Gastroesophageal sphincter (tissue), 4 donors: ENCODE results near the gene ARGLU1. TPM values are rescaled to one million over a fixed set of nuclear protein-coding genes. Genes with fewer than 3 reads are reported as not detected.
A peak's percentile ranks its signal among the peaks of the same experiment; 100 is the strongest.

Source experiments
- ATAC-seq: fragments of 150-250 bp; one replicate; pipeline ENCODE4 v1.9.1; 2016; ENCODE audit warnings: mild to moderate bottlenecking, moderate library complexity
- H3K27ac ChIP-seq, 4 donors: fragments of 200-600 bp; sonication (generic) in 3 of 4; 1 replicate in 3 of 4; 2 replicates in 1 of 4; pipeline ENCODE4 v1.5.1; 2016 to 2019
- H3K27me3 ChIP-seq: fragments of 200-600 bp; sonication (generic); one replicate; pipeline ENCODE4 v1.5.1; 2019
- H3K36me3 ChIP-seq, 2 donors: fragments of 200-600 bp; sonication (generic); one replicate each; pipeline ENCODE4 v1.5.1; 2019; ENCODE audit warnings: control low read depth in 1 of 2
- H3K4me1 ChIP-seq, 3 donors: fragments of 200-600 bp; sonication (generic); 1 replicate in 2 of 3; 2 replicates in 1 of 3; pipeline ENCODE4 v1.5.1; 2016 to 2019; ENCODE audit warnings: control low read depth in 2 of 3
- H3K4me3 ChIP-seq, 2 donors: fragments of 200-600 bp; sonication (generic); one replicate each; pipeline ENCODE4 v1.5.1; 2019; ENCODE audit warnings: mild to moderate bottlenecking in 1 of 2, moderate library complexity in 1 of 2
- H3K9me3 ChIP-seq, 3 donors: fragments of 200-600 bp; sonication (generic); one replicate each; pipeline ENCODE4 v1.5.1; 2017 to 2019; ENCODE audit warnings: control low read depth in 2 of 3
- CTCF ChIP-seq, 4 experiments: fragments of 200-600 bp in 2 of 4; fragments of 450-650 bp in 2 of 4; sonication (generic) in 1 of 4; IDR thresholded peaks; one replicate each; pipeline ENCODE4 v1.5.1; 2017 to 2019; ENCODE audit warnings: antibody characterized with exemption in 4 of 4, mild to moderate bottlenecking in 2 of 4, moderate library complexity in 2 of 4
- EP300 ChIP-seq: sonication (generic); formaldehyde crosslinking; IDR thresholded peaks from one replicate; pipeline ENCODE4 v1.6.1; 2017; ENCODE audit warnings: antibody characterized with exemption, mild to moderate bottlenecking
- POLR2A ChIP-seq, 2 donors: fragments of 450-650 bp; IDR thresholded peaks; one replicate each; pipeline ENCODE4 v1.6.1; 2017; ENCODE audit warnings: antibody characterized with exemption in 2 of 2, mild to moderate bottlenecking in 2 of 2, moderate library complexity in 1 of 2
- POLR2AphosphoS5 ChIP-seq: sonication (generic); formaldehyde crosslinking; IDR thresholded peaks from one replicate; pipeline ENCODE4 v1.6.1; 2017; ENCODE audit warnings: antibody characterized with exemption
- WGBS, 2 donors: methylation state at CpG; one replicate each; pipeline ENCODE4 v1.1.5; 2018; ENCODE audit warnings: low coverage in 1 of 2; 5-methylcytosine and 5-hydroxymethylcytosine counted together
- total RNA-seq, 4 donors: library from RNA; depleted of rRNA; stranded (reverse); fragments of >200 nt; gene quantifications; one replicate each; pipeline ENCODE4 v1.1.0, GENCODE V29; 2016

The ARGLU1 gene
- total RNA-seq, 4 donors from 2014 or later = 25.5 to 140 (median 73.5) TPM

- H3K4me3 ChIP-seq = no peak overlapping the region
- no peak for ATAC-seq
- no peak overlapping the region for H3K27ac ChIP-seq
- WGBS, 2 donors = 84% methylated on average over 4 of the region's 4 CpGs
- H3K27me3 ChIP-seq = no peaks in the 10 kb centered on the region
- no peaks in the 10 kb centered on the region for H3K4me1 ChIP-seq
- no peaks in the 10 kb centered on the region for H3K36me3 ChIP-seq
- TF ChIP-seq POLR2AphosphoS5 = no peak
- TF ChIP-seq POLR2A (IDR thresholded peaks at IDR 0.05) = no peak
- TF ChIP-seq EP300 = no peak
- peaks cover 0 to 6% (median 0%) of the 10 kb centered on the region in 3 donors for H3K9me3 ChIP-seq
Observed at GRCh38 chr13:106588367-106588766, 20.4 kb upstream of the ARGLU1 start.

GRCh38 chr13:106587787-106588186 lies 19.9 kb upstream of the ARGLU1 start:
- WGBS, 2 donors = 83 to 92% methylated on average over 1 to 3 of the region's 3 CpGs
- Histone ChIP-seq H3K4me1 (no peaks in the 10 kb centered on the region), H3K27ac (peak overlapping the region in 1 of 4 donors; percentile 31), H3K9me3 (peaks cover 0 to 6% (median 0%) of the 10 kb centered on the region in 3 donors), H3K4me3 (no peak overlapping the region), H3K27me3 (no peaks in the 10 kb centered on the region), H3K36me3 (no peaks in the 10 kb centered on the region)
- no peak for TF ChIP-seq POLR2A (IDR thresholded peaks at IDR 0.05)
- TF ChIP-seq POLR2AphosphoS5 = no peak
- no peak for TF ChIP-seq CTCF (IDR thresholded peaks at IDR 0.05)
- no peak for ATAC-seq

DNA sequence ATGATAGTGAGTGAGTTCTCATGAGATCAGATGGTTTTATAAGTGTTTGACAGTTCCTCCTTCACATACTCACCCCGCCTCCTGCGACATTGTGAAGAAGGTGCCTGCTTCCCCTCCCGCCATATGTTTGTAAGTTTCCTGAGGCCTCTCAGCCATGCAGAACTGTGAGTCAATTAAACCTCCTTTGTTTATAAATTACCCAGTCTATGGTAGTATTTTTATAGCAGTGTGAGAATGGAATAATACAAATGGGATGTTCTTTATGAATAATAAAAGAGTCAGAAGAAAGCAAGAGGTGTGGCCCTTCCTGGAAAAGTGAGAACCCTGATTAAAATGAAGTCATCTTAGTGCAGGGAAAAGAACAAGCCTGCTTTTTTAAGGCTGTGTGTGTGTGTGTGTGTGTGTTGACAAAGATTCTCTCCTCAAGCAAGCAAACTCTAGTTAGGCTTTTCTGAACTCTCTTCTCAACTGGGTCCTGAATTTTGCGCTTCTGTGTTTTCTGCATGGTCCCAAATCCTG lies 18.8 kb upstream of the ARGLU1 start:
- Histone ChIP-seq H3K36me3 (no peaks in the 10 kb centered on the region), H3K4me3 (no peak overlapping the region), H3K27me3 (no peaks in the 10 kb centered on the region), H3K4me1 (no peaks in the 10 kb centered on the region), H3K9me3 (peaks cover 0 to 6% (median 0%) of the 10 kb centered on the region in 3 donors), H3K27ac (no peak overlapping the region)
- no peak for ATAC-seq
- 87 to 100% methylated on average over 2 to 3 of the region's 4 CpGs for WGBS, 2 donors
- no peak for TF ChIP-seq EP300
- no peak for TF ChIP-seq POLR2AphosphoS5
- no peak for TF ChIP-seq CTCF (IDR thresholded peaks at IDR 0.05)
- TF ChIP-seq POLR2A (IDR thresholded peaks at IDR 0.05) = no peak

- no peak for ATAC-seq
Observed at GRCh38 chr13:106581225-106581624, 13.3 kb upstream of the ARGLU1 start.

GRCh38 chr13:106575896-106576295 lies 8.0 kb upstream of the ARGLU1 start:
- H3K36me3 ChIP-seq = no peaks in the 10 kb centered on the region
- H3K9me3 ChIP-seq = no peaks in the 10 kb centered on the region
- H3K27me3 ChIP-seq = no peaks in the 10 kb centered on the region
- no peak overlapping the region for H3K4me3 ChIP-seq
- peaks cover 0 to 18% (median 7%) of the 10 kb centered on the region in 3 donors for H3K4me1 ChIP-seq
- no peak overlapping the region for H3K27ac ChIP-seq
- TF ChIP-seq EP300 (no peak), CTCF (IDR thresholded peaks at IDR 0.05) (no peak), POLR2A (IDR thresholded peaks at IDR 0.05) (no peak), POLR2AphosphoS5 (no peak)
- no peak for ATAC-seq

More at GRCh38 chr13:106581225-106581624, 13.3 kb upstream of the ARGLU1 start:
- H3K4me3 ChIP-seq = no peak overlapping the region
- no peak overlapping the region for H3K27ac ChIP-seq
- no peaks in the 10 kb centered on the region for H3K36me3 ChIP-seq
- peaks cover 0 to 10% (median 0%) of the 10 kb centered on the region in 3 donors for H3K4me1 ChIP-seq
- no peak for TF ChIP-seq CTCF (IDR thresholded peaks at IDR 0.05)
- no peak for TF ChIP-seq EP300
- TF ChIP-seq POLR2A (IDR thresholded peaks at IDR 0.05) = no peak
- 85 to 93% methylated on average over 3 of the region's 4 CpGs for WGBS, 2 donors
- H3K27me3 ChIP-seq = no peaks in the 10 kb centered on the region
- H3K9me3 ChIP-seq = peaks cover 0 to 6% (median 0%) of the 10 kb centered on the region in 3 donors
